Hematopoietic multipotent progenitor cell treated with erythropoietin and hydrocortisone succinate and interleukin-3 and kit ligand, for 17 days (in vitro differentiated cells): ENCODE results near the gene ST6GALNAC1.
"Not testable (repeated sequence)": the region's sequence is repeated elsewhere in the genome, so short reads cannot be mapped to it uniquely, and the experiment has no call there.

Experiments used
- DNase-seq: peaks from one replicate; pipeline ENCODE4 v3.0.0-alpha.2; 2015; ENCODE audit warnings: low spot score

ST6GALNAC1 gene

GRCh38 chr17:76612465-76612864 is 31.1 kb downstream of the ST6GALNAC1 start:
- no peak for DNase-seq

- no peak for DNase-seq
These were observed 31.8 kb downstream of the ST6GALNAC1 start for GRCh38 chr17:76611758-76612157.

GRCh38 chr17:76611080-76611749 is 32.3 kb downstream of the ST6GALNAC1 start:
- DNase-seq, result not testable (repeated sequence)

GRCh38 chr17:76606685-76607084 is 36.9 kb downstream of the ST6GALNAC1 start:
- DNase-seq, result not testable (repeated sequence)

- DNase-seq, result no peak
These were observed 42.5 kb downstream of the ST6GALNAC1 start for GRCh38 chr17:76601065-76601464.

GRCh38 chr17:76599694-76600460 is 43.7 kb downstream of the ST6GALNAC1 start:
- no peak for DNase-seq

- DNase-seq, result no peak
These were observed 45.5 kb downstream of the ST6GALNAC1 start for GRCh38 chr17:76598004-76598439.

GRCh38 chr17:76597156-76598003 is 46.2 kb downstream of the ST6GALNAC1 start:
- no peak for DNase-seq

GRCh38 chr17:76594690-76595089 is 48.9 kb downstream of the ST6GALNAC1 start:
- no peak for DNase-seq

- DNase-seq, result no peak
These were observed 49.6 kb downstream of the ST6GALNAC1 start for GRCh38 chr17:76593959-76594358.

GRCh38 chr17:76593384-76593826 is 50.2 kb downstream of the ST6GALNAC1 start:
- no peak for DNase-seq

- DNase-seq, result no peak
These were observed 55.4 kb downstream of the ST6GALNAC1 start for GRCh38 chr17:76588182-76588581.

GRCh38 chr17:76586741-76587487 is 56.6 kb downstream of the ST6GALNAC1 start:
- DNase-seq, result no peak

GRCh38 chr17:76585649-76586593 is 57.6 kb downstream of the ST6GALNAC1 start, which contains the start of gene ST6GALNAC2:
Gene ST6GALNAC2 (minus strand): TSS chr17:76585860. CDS start chr17:76585808, 52 bp downstream.
- no peak for DNase-seq

- no peak for DNase-seq
These were observed 58.4 kb downstream of the ST6GALNAC1 start for GRCh38 chr17:76585033-76585648.

GRCh38 chr17:76584427-76585032 is 59.0 kb downstream of the ST6GALNAC1 start:
- DNase-seq, result no peak

- no peak for DNase-seq
These were observed 60.9 kb downstream of the ST6GALNAC1 start for GRCh38 chr17:76582660-76583059.

GRCh38 chr17:76581515-76581914 is 62.0 kb downstream of the ST6GALNAC1 start:
- DNase-seq, result no peak

- no peak for DNase-seq
These were observed 64.3 kb downstream of the ST6GALNAC1 start for GRCh38 chr17:76579281-76579680.
